Activated T-cell treated with anti-CD3 and anti-CD28 coated beads for 4 hours (primary cell): ENCODE results near the gene COLEC12.

Experiments used
- DNase-seq: peaks from one replicate; pipeline ENCODE4 v3.0.0-alpha.2; 2020

COLEC12 gene

GRCh38 chr18:500632-501405 is at the start of gene COLEC12:
TSS of gene COLEC12 (minus strand) at chr18:500701. CDS start at chr18:500514, 187 bp downstream.
- no peak for DNase-seq

- no peak for DNase-seq
Measured at GRCh38 chr18:549967-550366, 49.5 kb upstream of the COLEC12 start.

- DNase-seq = no peak
Measured at GRCh38 chr18:543447-544078, 43.1 kb upstream of the COLEC12 start.

GRCh38 chr18:533995-534601 is 33.6 kb upstream of the COLEC12 start:
- DNase-seq = no peak

- DNase-seq = no peak
Measured at GRCh38 chr18:532632-533031, 32.1 kb upstream of the COLEC12 start.

- DNase-seq = no peak
Measured at GRCh38 chr18:532018-532417, 31.5 kb upstream of the COLEC12 start.

- DNase-seq = no peak
Measured at GRCh38 chr18:527146-527545, 26.6 kb upstream of the COLEC12 start.

GRCh38 chr18:526681-527080 is 26.2 kb upstream of the COLEC12 start:
- DNase-seq = no peak

GRCh38 chr18:525036-525797 is 24.7 kb upstream of the COLEC12 start:
- DNase-seq = no peak

GRCh38 chr18:524466-524865 is 24.0 kb upstream of the COLEC12 start:
- DNase-seq = no peak

- no peak for DNase-seq
Measured at GRCh38 chr18:523561-523960, 23.1 kb upstream of the COLEC12 start.

- no peak for DNase-seq
Measured at GRCh38 chr18:519019-519879, 18.7 kb upstream of the COLEC12 start.

- DNase-seq = no peak
Measured at GRCh38 chr18:518081-518480, 17.6 kb upstream of the COLEC12 start.

GRCh38 chr18:515838-516237 is 15.3 kb upstream of the COLEC12 start:
- no peak for DNase-seq

GRCh38 chr18:515156-515815 is 14.8 kb upstream of the COLEC12 start:
- no peak for DNase-seq

GRCh38 chr18:513826-514530 is 13.5 kb upstream of the COLEC12 start:
- no peak for DNase-seq

GRCh38 chr18:512957-513356 is 12.5 kb upstream of the COLEC12 start:
- no peak for DNase-seq

GRCh38 chr18:508835-509234 is 8.3 kb upstream of the COLEC12 start:
- no peak for DNase-seq

GRCh38 chr18:507636-508035 is 7.1 kb upstream of the COLEC12 start:
- no peak for DNase-seq

GRCh38 chr18:506801-507200 is 6.3 kb upstream of the COLEC12 start:
- DNase-seq = no peak

- DNase-seq = no peak
Measured at GRCh38 chr18:506264-506663, 5.8 kb upstream of the COLEC12 start.
